NCI-H345 treated with DMSO at 0.1 percent for 48 hours (cell line): ENCODE results near the gene KNDC1.

Source experiments
- DNase-seq: peaks from one replicate; lab custom pipeline; 2025; ENCODE audit not compliant: unreplicated experiment; lab: John Stamatoyannopoulos, UW

The KNDC1 gene

DNA sequence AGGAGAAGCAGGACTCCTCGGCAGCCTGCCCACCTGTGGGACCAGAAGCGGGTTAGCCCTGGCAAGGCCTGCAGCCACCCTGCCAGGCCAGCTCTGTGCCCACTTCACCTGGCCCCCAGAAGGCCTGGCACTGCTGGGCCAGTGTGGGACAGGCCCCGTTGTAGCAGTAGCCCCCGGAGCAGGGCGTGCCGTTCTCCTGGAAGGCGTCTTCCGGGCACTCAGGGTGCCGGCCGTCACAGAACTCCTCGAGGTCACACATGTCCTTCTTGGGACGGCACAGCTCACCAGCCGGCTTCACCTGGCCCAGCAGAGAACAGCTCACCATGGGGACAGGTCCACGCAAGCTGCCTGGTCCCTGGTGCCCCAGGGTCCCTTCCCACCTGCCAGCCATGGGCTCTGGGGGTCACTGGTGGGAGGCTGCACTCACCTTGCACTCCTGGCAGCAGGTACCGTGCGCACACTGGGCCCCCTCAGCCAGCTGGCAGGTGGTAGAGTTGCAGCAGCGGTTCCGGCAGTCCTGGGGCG, 110.8 kb downstream of the KNDC1 start:
- no peak for DNase-seq

DNA sequence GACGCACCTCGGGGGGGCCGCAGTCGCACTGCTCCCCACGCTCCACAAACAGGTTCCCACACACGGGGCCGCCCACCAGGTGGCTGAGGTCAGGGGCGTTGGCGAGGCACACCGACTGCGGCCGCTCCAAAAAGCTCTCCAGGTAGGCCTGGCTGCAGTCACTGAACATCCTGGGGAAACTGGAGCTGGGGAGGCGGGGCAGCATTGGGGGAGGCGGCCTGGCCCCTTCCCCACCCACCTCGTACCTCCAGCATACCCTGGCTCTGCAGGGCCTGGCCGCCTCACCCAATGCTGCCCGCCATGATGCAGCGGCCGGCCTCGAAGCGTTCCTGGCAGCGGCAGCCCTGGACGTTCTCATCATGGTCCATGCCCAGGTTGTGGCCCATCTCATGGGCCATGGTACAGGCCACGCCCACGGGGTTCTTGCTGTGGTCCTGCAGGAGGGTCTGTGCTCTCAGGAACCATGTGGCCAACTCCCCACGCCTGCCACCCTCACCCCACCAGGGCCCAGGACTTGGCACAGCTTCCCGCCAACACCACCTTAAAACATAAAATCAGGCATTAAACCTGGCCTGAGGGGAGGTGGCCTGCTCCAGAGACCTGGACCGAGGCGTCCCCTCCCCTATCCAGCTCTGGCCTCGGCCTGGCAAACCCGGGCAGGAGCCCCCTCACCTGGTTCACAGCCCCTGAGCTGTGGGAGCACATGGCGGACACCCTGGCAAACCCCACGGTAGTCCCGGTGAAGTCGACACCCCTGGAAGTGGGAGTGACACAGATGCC, 111.7 kb downstream of the KNDC1 start:
- DNase-seq = no peak

DNA sequence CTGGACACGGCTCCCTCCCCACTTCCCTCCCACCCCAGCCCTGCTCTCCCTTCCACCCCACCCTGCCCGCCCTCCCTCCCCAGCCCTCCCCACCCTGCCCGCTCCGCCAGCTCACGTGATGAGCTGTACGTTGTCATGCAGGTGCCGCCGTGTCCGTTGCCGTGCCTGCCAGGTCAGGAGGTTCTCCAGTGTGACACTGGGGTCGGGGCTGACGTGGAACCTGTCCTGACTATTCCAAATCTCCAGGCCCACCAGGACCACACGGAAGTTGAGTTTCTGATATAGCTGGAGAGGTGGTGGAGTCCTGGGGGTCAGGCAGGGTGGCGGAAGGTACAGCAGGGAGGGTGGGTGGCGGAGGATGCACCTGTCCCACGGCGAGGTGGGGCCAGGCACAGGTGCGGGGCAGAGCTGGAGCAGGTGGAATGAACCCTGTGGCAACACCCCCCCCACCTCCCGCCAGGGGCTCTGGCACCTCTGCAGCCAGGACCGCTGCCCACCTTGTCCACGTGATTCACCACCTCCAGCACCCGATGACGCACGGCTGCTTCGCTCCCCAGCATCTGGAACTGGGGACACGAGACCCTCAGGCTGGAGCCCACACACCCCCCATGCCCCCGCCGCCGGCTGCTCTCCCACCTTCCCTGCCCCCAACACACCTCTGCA, 112.4 kb downstream of the KNDC1 start:
- DNase-seq = no peak

DNA sequence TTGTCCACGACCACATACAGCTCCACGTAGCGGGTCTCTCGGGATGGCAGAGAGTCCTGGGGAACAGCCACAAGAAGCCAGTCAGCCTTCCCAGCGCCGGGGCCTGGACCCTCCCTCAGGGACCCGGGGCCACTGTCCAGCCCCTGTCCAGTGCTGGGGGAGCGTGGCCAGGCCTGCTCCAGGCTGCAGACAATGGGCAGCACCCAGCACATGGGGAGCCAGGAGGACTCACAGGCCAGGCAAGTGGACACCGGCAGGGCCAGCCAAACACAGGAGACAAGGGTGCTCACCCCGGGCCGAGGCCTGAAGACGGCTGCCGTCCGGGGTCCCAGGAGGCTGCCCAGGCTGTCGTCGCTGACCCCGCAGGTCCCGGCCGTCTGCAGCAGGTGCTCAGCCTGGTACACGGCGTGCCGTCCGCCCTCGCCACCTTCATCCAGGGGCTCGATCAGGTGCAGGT, 113.0 kb downstream of the KNDC1 start:
- DNase-seq = no peak

DNA sequence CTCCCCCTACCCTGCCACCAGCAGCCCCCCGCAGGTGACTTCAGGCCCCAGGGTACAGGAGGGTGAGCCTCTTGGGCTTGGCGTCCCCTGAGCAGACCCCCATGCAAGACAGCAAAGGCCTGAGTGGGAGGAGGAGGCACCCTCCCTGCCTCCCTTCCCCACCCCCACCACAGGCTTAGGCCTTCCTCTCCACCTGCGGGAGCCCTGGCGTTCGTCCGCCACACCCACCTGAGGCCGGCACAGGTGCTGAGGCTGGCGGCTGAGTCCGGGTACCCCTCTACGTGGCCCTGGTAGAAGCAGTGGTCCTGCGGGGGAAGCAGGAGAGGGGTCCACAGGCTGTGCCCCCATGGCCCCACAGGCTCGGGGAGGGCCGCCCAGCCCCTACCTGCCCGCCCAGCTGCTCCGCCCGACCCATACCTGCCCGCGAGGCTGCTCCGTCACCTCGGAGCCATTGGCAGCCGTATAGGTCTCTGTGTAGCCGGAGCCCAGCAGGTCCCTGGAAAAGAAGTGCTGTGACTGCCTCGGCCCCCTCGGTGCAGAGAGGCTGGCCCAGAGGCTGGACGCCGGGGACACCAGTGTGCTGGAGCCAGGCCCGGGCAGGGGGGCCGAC, 113.6 kb downstream of the KNDC1 start:
- DNase-seq = no peak

DNA sequence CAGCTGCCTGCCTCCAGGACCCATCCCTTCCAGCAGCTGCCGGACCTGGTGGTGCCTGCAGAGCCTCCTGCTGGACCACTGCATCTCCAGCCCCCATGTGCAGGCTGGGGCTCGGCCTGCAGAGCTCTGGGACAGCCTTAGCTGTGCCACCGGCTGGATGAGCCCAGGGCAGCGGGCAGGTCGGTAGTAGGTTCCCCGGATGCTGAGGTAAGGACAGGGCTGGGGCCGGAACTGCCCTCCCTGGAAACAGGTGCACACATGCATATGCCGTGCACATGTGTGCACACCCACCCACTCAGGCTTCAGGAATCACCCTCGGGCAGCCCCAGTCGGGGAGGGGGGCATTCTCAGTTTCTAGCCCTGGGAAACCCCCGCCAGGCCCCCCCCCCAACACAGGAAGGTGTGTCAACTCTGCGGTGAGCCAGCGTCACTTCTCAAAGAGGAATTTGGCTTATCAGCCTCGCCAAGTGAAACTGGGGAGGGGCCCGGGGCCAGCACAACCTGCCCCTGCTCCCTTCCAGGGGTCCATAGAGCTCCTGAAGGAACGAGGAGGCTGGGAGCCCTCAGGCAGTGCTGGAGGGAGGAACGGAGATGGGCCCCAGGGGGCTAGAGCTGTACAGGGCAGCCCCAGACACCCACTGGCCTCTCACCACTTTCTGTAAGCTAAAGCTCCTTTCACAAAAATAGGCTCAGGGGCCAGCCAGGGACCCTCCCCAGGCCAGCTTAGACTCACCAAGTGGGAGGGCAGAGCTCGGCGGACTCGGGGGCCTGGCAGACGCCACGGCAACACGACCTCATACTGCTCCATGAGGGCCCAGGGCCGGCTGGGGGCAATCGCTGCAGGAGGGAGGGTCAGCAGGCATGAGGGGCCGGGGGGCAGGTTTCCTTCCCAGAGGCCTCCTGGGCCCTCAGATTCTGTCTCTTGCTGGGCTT, 115.0 kb downstream of the KNDC1 start:
- DNase-seq = no peak

DNA sequence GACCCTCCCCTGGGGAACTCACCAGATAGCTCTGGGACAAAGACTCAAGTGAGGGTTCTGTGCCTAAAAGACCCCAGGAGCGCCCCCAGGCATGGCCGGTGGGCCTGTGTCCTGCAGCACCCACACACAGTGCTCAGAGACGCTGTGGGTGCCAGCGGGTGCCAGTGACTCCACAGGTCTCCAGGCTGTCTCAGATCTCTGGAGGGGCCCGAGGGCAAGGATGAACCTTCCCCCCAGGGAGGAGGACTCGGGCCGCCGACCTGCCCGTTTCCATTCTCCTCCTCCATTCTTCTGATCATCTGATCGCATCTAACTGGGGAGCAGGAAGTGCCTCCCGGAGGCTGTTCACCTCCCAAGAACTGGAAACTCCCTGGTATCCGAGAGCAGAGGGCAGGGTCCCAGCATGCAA, 115.7 kb downstream of the KNDC1 start:
- DNase-seq = no peak
